ENCODE data around the gene L3MBTL3.

Gene L3MBTL3

GRCh38 chr6:130090796-130091195 lies 72.4 kb downstream of the L3MBTL3 start:
- TF ChIP-seq CTCF (IDR thresholded peaks at IDR 0.05): no peak
- no peak overlapping the region for H3K4me2 ChIP-seq (ENCODE audit: low read length)
- no peak overlapping the region for H3K27ac ChIP-seq
- H3K9me3 ChIP-seq (ENCODE audit: control insufficient read depth, low read length): no peaks in the 10 kb centered on the region
- no peak overlapping the region for H3K9ac ChIP-seq
- H3K79me2 ChIP-seq: no peaks in the 10 kb centered on the region
- no peak overlapping the region for H2AFZ ChIP-seq
- no peaks in the 10 kb centered on the region for H3K27me3 ChIP-seq (ENCODE audit: control insufficient read depth, insufficient read depth, low read length)
- no peak overlapping the region for H3K4me3 ChIP-seq (ENCODE audit: low read depth, low read length)
- no peaks in the 10 kb centered on the region for H3K4me1 ChIP-seq
- no peaks in the 10 kb centered on the region for H3K36me3 ChIP-seq (ENCODE audit: control insufficient read depth, insufficient read depth, low read length)

GRCh38 chr6:130093546-130093945 lies 75.2 kb downstream of the L3MBTL3 start:
- Histone ChIP-seq H3K4me2 (ENCODE audit: low read length) (no peak overlapping the region), H3K36me3 (ENCODE audit: control insufficient read depth, insufficient read depth, low read length) (no peaks in the 10 kb centered on the region), H3K9ac (no peak overlapping the region), H3K27me3 (ENCODE audit: control insufficient read depth, insufficient read depth, low read length) (no peaks in the 10 kb centered on the region), H3K4me3 (ENCODE audit: low read depth, low read length) (no peak overlapping the region), H3K27ac (no peak overlapping the region), H3K9me3 (ENCODE audit: control insufficient read depth, low read length) (no peaks in the 10 kb centered on the region), H3K79me2 (no peaks in the 10 kb centered on the region), H3K4me1 (no peaks in the 10 kb centered on the region), H2AFZ (no peak overlapping the region)
- no peak for TF ChIP-seq CTCF (IDR thresholded peaks at IDR 0.05)

GRCh38 chr6:130098317-130098716 lies 79.9 kb downstream of the L3MBTL3 start:
- no peak overlapping the region for H3K27ac ChIP-seq
- no peak for TF ChIP-seq CTCF (IDR thresholded peaks at IDR 0.05)
- no peak overlapping the region for H3K4me2 ChIP-seq (ENCODE audit: low read length)
- H3K4me1 ChIP-seq: no peaks in the 10 kb centered on the region
- no peaks in the 10 kb centered on the region for H3K79me2 ChIP-seq
- H3K27me3 ChIP-seq (ENCODE audit: control insufficient read depth, insufficient read depth, low read length): no peaks in the 10 kb centered on the region
- no peak overlapping the region for H2AFZ ChIP-seq
- H3K36me3 ChIP-seq (ENCODE audit: control insufficient read depth, insufficient read depth, low read length): no peaks in the 10 kb centered on the region
- no peaks in the 10 kb centered on the region for H3K9me3 ChIP-seq (ENCODE audit: control insufficient read depth, low read length)
- H3K9ac ChIP-seq: no peak overlapping the region
- no peak overlapping the region for H3K4me3 ChIP-seq (ENCODE audit: low read depth, low read length)

GRCh38 chr6:130099119-130099518 lies 80.7 kb downstream of the L3MBTL3 start:
- Histone ChIP-seq H2AFZ (no peak overlapping the region), H3K27ac (no peak overlapping the region), H3K36me3 (ENCODE audit: control insufficient read depth, insufficient read depth, low read length) (no peaks in the 10 kb centered on the region), H3K4me3 (ENCODE audit: low read depth, low read length) (no peak overlapping the region), H3K9me3 (ENCODE audit: control insufficient read depth, low read length) (no peaks in the 10 kb centered on the region), H3K4me1 (no peaks in the 10 kb centered on the region), H3K27me3 (ENCODE audit: control insufficient read depth, insufficient read depth, low read length) (no peaks in the 10 kb centered on the region), H3K79me2 (no peaks in the 10 kb centered on the region), H3K9ac (no peak overlapping the region), H3K4me2 (ENCODE audit: low read length) (no peak overlapping the region)
- no peak for TF ChIP-seq CTCF (IDR thresholded peaks at IDR 0.05)

- Histone ChIP-seq H3K79me2 (no peaks in the 10 kb centered on the region), H3K9me3 (ENCODE audit: control insufficient read depth, low read length) (no peaks in the 10 kb centered on the region), H2AFZ (no peak overlapping the region), H3K4me1 (no peaks in the 10 kb centered on the region), H3K9ac (no peak overlapping the region), H3K27ac (no peak overlapping the region), H3K4me3 (ENCODE audit: low read depth, low read length) (no peak overlapping the region), H3K27me3 (ENCODE audit: control insufficient read depth, insufficient read depth, low read length) (no peaks in the 10 kb centered on the region), H3K4me2 (ENCODE audit: low read length) (no peak overlapping the region), H3K36me3 (ENCODE audit: control insufficient read depth, insufficient read depth, low read length) (no peaks in the 10 kb centered on the region)
- TF ChIP-seq CTCF (IDR thresholded peaks at IDR 0.05): no peak
These were observed 87.8 kb downstream of the L3MBTL3 start for GRCh38 chr6:130105996-130106704.

Measured in parathyroid adenoma (tissue), 2 donors.